Measurements from ENCODE around the gene THAP7. TPM values are rescaled to one million over a fixed set of nuclear protein-coding genes. Genes with fewer than 3 reads are reported as not detected.

THAP7 gene
- total and polyA plus RNA-seq, 2 of the 13 experiments (the other 11 are each of a cell fraction or from before 2014, with no cell fraction given) = 13.0 to 25.5 TPM

DNA sequence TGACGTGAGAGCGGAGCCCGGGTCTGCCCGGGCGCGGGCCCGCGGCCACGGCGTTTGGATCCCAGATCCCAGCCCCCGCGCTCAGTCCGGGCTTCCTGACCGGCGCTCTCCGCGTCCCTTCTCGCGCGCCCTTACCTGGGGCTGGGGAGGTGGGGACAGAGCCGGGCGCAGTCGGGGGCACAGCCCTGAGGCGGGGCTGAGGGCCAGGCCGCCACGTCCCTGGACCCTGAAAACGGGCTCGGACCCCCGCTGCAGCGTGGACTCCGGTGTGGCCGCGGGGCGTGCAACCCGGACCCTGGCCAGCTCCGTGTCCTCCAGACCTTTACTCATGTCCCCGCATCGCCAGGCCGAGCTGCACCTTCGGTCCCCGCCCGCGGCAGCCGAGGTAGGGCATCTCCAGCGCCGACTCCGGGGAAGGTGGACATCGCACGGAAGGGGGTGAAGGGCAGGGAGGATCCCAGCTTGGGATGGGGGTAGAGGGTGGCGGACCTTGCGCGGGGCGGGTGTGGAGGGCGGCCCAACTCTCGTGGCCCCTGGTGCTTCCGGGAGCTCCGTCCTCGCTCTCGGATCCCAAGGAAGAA is 44.7 kb downstream of the THAP7 start:
- in situ Hi-C loops (cut with HindIII; ENCODE audit: extremely low pct_ligation_motif_present, low pct_unique_long_range_greater_than_20kb) = no loop called here
- Histone ChIP-seq H3K9ac (ENCODE audit: insufficient read depth, low read depth, low read length) (peak overlapping the region; percentile 85), H3K27me3 (ENCODE audit: control insufficient read depth in 1 of 2, insufficient read depth in 2 of 2, low read length in 2 of 2) (no peaks in the 10 kb centered on the region; a peak in 1 of 5 replicates), H3K9me3 (ENCODE audit: low read length) (no peaks in the 10 kb centered on the region), H4K20me1 (ENCODE audit: insufficient read depth, low read length) (no peaks in the 10 kb centered on the region), H3K79me2 (ENCODE audit: insufficient read depth, low read length) (peaks cover 50% of the 10 kb centered on the region), H3K4me3 (replicated peaks in 1 of 3; ENCODE audit: insufficient read depth in 1 of 3, low read depth in 2 of 3, low read length in 3 of 3) (peak overlapping the region; percentile 87 to 97 (median 95)), H3K27ac (ENCODE audit: extremely low read length, insufficient read depth, low read length) (peak overlapping the region; percentile 56), H3K36me3 (replicated peaks in 1 of 2; ENCODE audit: control insufficient read depth in 1 of 2, insufficient read depth in 2 of 2, low read length in 2 of 2) (peaks cover 0 to 1% of the 10 kb centered on the region in 2 experiments; a peak in 1 of 5 replicates), H3K4me2 (ENCODE audit: low read depth, low read length) (peak overlapping the region; percentile 94), H2AFZ (ENCODE audit: low read length) (no peak overlapping the region), H3K4me1 (ENCODE audit: insufficient read depth, low read length) (peaks cover 62% of the 10 kb centered on the region)
- POLR2A ChIA-PET = interaction anchor here (0.7 to 3.8 kb wide), 18 partner anchors 10 to 685 kb away, joined by 3 to 45 read pairs (median 4); partner anchors contain the start of genes CRKL, LZTR1, P2RX6 and SDF2L1
- 10% methylated on average over 2 of the region's 59 CpGs for WGBS (ENCODE audit: low lambda C conversion rate)
- intact Hi-C loops (cut with micrococcal nuclease; ENCODE audit: unreplicated experiment) = loop anchor here (10.0 kb wide), 1 partner anchor 182 kb away; the partner anchor contains the start of gene SERPIND1
- TSS peak; percentile 43 for BruUV-seq (replicated peaks)
- ATAC-seq (peak; percentile 61), FAIRE-seq (no peak), DNase-seq (ENCODE audit: low spot score) (no peak)
- CTCF ChIA-PET (ENCODE audit: low intra/inter-chr PET ratio, low total read pairs) = no interaction called here
- TF ChIP-seq ARNTL (CRISPR knock-in tag; IDR thresholded peaks at IDR 0.05) (no peak), ZBTB38 (CRISPR knock-in tag; IDR thresholded peaks at IDR 0.05) (no peak; the same call in 1 of the 2 replicates), MIXL1 (CRISPR knock-in tag; IDR thresholded peaks at IDR 0.05) (no peak), JDP2 (CRISPR knock-in tag; IDR thresholded peaks at IDR 0.05; ENCODE audit: borderline replicate concordance) (no peak), ZNF777 (CRISPR knock-in tag; IDR thresholded peaks at IDR 0.05) (0 out of 2 replicates have a peak, but pooled peaks have one; percentile 24), ZNF574 (CRISPR knock-in tag; IDR thresholded peaks at IDR 0.05) (peak; percentile 7; the same call in 1 of the 2 replicates), ASH2L (IDR thresholded peaks at IDR 0.05; ENCODE audit: insufficient read length, low read depth, low read length) (peak; percentile 25), ZNF264 (CRISPR knock-in tag; IDR thresholded peaks at IDR 0.05) (0 out of 2 replicates have a peak, but pooled peaks have one; percentile 19), KLF12 (CRISPR knock-in tag; IDR thresholded peaks at IDR 0.05; ENCODE audit: borderline replicate concordance) (no peak), ZNF383 (CRISPR knock-in tag; IDR thresholded peaks at IDR 0.05; ENCODE audit: borderline replicate concordance) (0 out of 2 replicates have a peak, but pooled peaks have one; percentile 50), NCOA1 (CRISPR knock-in tag; IDR thresholded peaks at IDR 0.05) (peak; percentile 65; the same call in 1 of the 2 replicates), PHF8 (CRISPR knock-in tag; IDR thresholded peaks at IDR 0.05) (peak; percentile 76), ATF7 (IDR thresholded peaks at IDR 0.05) (no peak), ATF7 (CRISPR knock-in tag; IDR thresholded peaks at IDR 0.05) (no peak), ZKSCAN5 (CRISPR knock-in tag; IDR thresholded peaks at IDR 0.05) (0 out of 2 replicates have a peak, but pooled peaks have one; percentile 19), ARID4A (CRISPR knock-in tag; IDR thresholded peaks at IDR 0.05; ENCODE audit: borderline replicate concordance) (peak; percentile 47), NFKB2 (CRISPR knock-in tag; IDR thresholded peaks at IDR 0.05; ENCODE audit: borderline replicate concordance) (no peak)
- TF ChIP-seq, protein P1, sequence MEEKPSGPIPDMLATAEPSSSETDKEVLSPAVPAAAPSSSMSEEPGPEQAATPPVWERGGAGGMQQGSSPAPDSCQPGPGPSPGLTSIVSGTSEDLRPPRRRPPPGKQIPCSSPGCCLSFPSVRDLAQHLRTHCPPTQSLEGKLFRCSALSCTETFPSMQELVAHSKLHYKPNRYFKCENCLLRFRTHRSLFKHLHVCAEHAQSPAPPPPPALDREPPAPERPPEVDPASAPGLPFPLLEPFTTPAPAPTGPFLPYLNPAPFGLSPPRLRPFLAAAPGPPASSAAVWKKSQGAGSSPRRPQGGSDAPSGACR (CRISPR knock-in tag; IDR thresholded peaks at IDR 0.05) = 0 out of 2 replicates have a peak, but pooled peaks have one; percentile 46
